ENCODE results near the gene PANK4. TPM values are rescaled to one million over a fixed set of nuclear protein-coding genes. Genes with fewer than 3 reads are reported as not detected.
A peak's percentile ranks its signal among the peaks of the same experiment; 100 is the strongest.
"Not testable (repeated sequence)": the region's sequence is repeated elsewhere in the genome, so short reads cannot be mapped to it uniquely, and the experiment has no call there.

The PANK4 gene
- total and polyA plus RNA-seq, 3 experiments from 2014 or later: 25.0 to 46.3 (median 40.3) TPM

- H3K27me3 Mint-ChIP-seq; CTCF ChIA-PET; H3K9me3 Mint-ChIP-seq; H3K9me3 ChIP-seq (ENCODE audit: low read length); H3K4me3 ChIP-seq (ENCODE audit: low read length); H3K4me1 ChIP-seq (ENCODE audit: insufficient read depth, low read length); H3K27me3 ChIP-seq (ENCODE audit: insufficient read depth, low read length, poor library complexity, severe bottlenecking); DNase-seq; H3K36me3 ChIP-seq (ENCODE audit: insufficient read depth, low read length); H3K4me3 Mint-ChIP-seq; H3K4me1 Mint-ChIP-seq; H3K27ac Mint-ChIP-seq; H3K36me3 Mint-ChIP-seq; H3K27ac ChIP-seq (ENCODE audit: low read depth, low read length): not testable (repeated sequence)
- POLR2A ChIA-PET: interaction anchor here (0.6 kb wide), 1 partner anchor 12 kb away, joined by 3 read pairs; the partner anchor contains the start of gene TNFRSF14
Measured at GRCh38 chr1:2568187-2568816, 41.9 kb upstream of the PANK4 start.

- Histone ChIP-seq H3K27me3 (ENCODE audit: insufficient read depth, low read length, poor library complexity, severe bottlenecking) (no peaks in the 10 kb centered on the region), H3K27ac (ENCODE audit: low read depth, low read length) (no peak overlapping the region), H3K4me1 (ENCODE audit: insufficient read depth, low read length) (no peaks in the 10 kb centered on the region), H3K36me3 (ENCODE audit: insufficient read depth, low read length) (no peaks in the 10 kb centered on the region), H3K4me3 (ENCODE audit: low read length) (no peak overlapping the region), H3K9me3 (ENCODE audit: low read length) (no peaks in the 10 kb centered on the region)
- ChIA-PET CTCF (no interaction called here), POLR2A (no interaction called here)
- H3K4me3 Mint-ChIP-seq: no peak overlapping the region
- no peak overlapping the region for H3K27ac Mint-ChIP-seq
- no peak for DNase-seq
- H3K36me3 Mint-ChIP-seq: peaks cover 0 to 14% (median 0%) of the 10 kb centered on the region in 3 donors
- H3K9me3 Mint-ChIP-seq: peaks cover 0 to 2% (median 0%) of the 10 kb centered on the region in 5 donors
- peaks cover 0 to 6% (median 0%) of the 10 kb centered on the region in 3 donors for H3K4me1 Mint-ChIP-seq
- no peaks in the 10 kb centered on the region for H3K27me3 Mint-ChIP-seq
Measured at GRCh38 chr1:2567083-2567679, 40.8 kb upstream of the PANK4 start.

GRCh38 chr1:2566101-2567045 lies 40.0 kb upstream of the PANK4 start:
- Mint-ChIP-seq H3K4me1 (peaks cover 0 to 8% (median under 1%) of the 10 kb centered on the region in 3 donors), H3K27me3 (peaks cover 0 to under 1% of the 10 kb centered on the region in 2 donors), H3K4me3 (no peak overlapping the region), H3K9me3 (peaks cover 0 to 2% (median 0%) of the 10 kb centered on the region in 5 donors), H3K36me3 (peaks cover 0 to 21% (median 0%) of the 10 kb centered on the region in 3 donors), H3K27ac (no peak overlapping the region)
- no peak overlapping the region for H3K27ac ChIP-seq (ENCODE audit: low read depth, low read length)
- H3K36me3 ChIP-seq (ENCODE audit: insufficient read depth, low read length): no peaks in the 10 kb centered on the region
- no peaks in the 10 kb centered on the region for H3K4me1 ChIP-seq (ENCODE audit: insufficient read depth, low read length)
- CTCF ChIA-PET: no interaction called here
- no peaks in the 10 kb centered on the region for H3K9me3 ChIP-seq (ENCODE audit: low read length)
- H3K27me3 ChIP-seq (ENCODE audit: insufficient read depth, low read length, poor library complexity, severe bottlenecking): no peaks in the 10 kb centered on the region
- POLR2A ChIA-PET: interaction anchor here (1.3 kb wide), 1 partner anchor 12 kb away, joined by 4 read pairs; no protein-coding TSS in a partner anchor
- no peak overlapping the region for H3K4me3 ChIP-seq (ENCODE audit: low read length)
- DNase-seq: no peak

- Histone ChIP-seq H3K4me3 (ENCODE audit: low read length) (no peak overlapping the region), H3K27me3 (ENCODE audit: insufficient read depth, low read length, poor library complexity, severe bottlenecking) (no peaks in the 10 kb centered on the region), H3K9me3 (ENCODE audit: low read length) (no peaks in the 10 kb centered on the region), H3K36me3 (ENCODE audit: insufficient read depth, low read length) (no peaks in the 10 kb centered on the region), H3K27ac (ENCODE audit: low read depth, low read length) (no peak overlapping the region), H3K4me1 (ENCODE audit: insufficient read depth, low read length) (no peaks in the 10 kb centered on the region)
- H3K27ac Mint-ChIP-seq: peak overlapping the region in 2 of 8 donors; percentile 8 to 50
- no peaks in the 10 kb centered on the region for H3K9me3 Mint-ChIP-seq
- H3K27me3 Mint-ChIP-seq: peaks cover 0 to 2% of the 10 kb centered on the region in 2 donors
- POLR2A ChIA-PET: interaction anchor here (1.3 kb wide), 2 partner anchors 13 to 16 kb away, joined by 4 to 5 read pairs; no protein-coding TSS in a partner anchor
- CTCF ChIA-PET: no interaction called here
- H3K4me1 Mint-ChIP-seq: peaks cover 0 to 16% (median 2%) of the 10 kb centered on the region in 3 donors
- H3K36me3 Mint-ChIP-seq: peaks cover 0 to 33% (median 0%) of the 10 kb centered on the region in 3 donors
- DNase-seq: no peak
- no peak overlapping the region for H3K4me3 Mint-ChIP-seq
Measured at GRCh38 chr1:2564815-2565374, 38.5 kb upstream of the PANK4 start.

- Histone ChIP-seq H3K9me3 (ENCODE audit: low read length) (no peaks in the 10 kb centered on the region), H3K36me3 (ENCODE audit: insufficient read depth, low read length) (no peaks in the 10 kb centered on the region), H3K27me3 (ENCODE audit: insufficient read depth, low read length, poor library complexity, severe bottlenecking) (no peaks in the 10 kb centered on the region), H3K27ac (ENCODE audit: low read depth, low read length) (no peak overlapping the region), H3K4me1 (ENCODE audit: insufficient read depth, low read length) (no peaks in the 10 kb centered on the region), H3K4me3 (ENCODE audit: low read length) (no peak overlapping the region)
- ChIA-PET CTCF (no interaction called here), POLR2A (interaction anchor here (1.3 kb wide), 1 partner anchor 16 kb away, joined by 5 read pairs; no protein-coding TSS in a partner anchor)
- Mint-ChIP-seq H3K4me1 (peaks cover 0 to 20% (median 2%) of the 10 kb centered on the region in 3 donors), H3K27ac (peak overlapping the region in 2 of 8 donors; percentile 36 to 56), H3K27me3 (peaks cover 0 to 2% of the 10 kb centered on the region in 2 donors), H3K36me3 (peaks cover 0 to 38% (median 0%) of the 10 kb centered on the region in 3 donors), H3K9me3 (no peaks in the 10 kb centered on the region), H3K4me3 (no peak overlapping the region)
- no peak for DNase-seq
Measured at GRCh38 chr1:2564006-2564814, 37.8 kb upstream of the PANK4 start.

GRCh38 chr1:2563205-2563604 lies 36.8 kb upstream of the PANK4 start:
- no peaks in the 10 kb centered on the region for H3K9me3 Mint-ChIP-seq
- DNase-seq: no peak
- POLR2A ChIA-PET: interaction anchor here (1.5 kb wide), 1 partner anchor 21 kb away, joined by 5 read pairs; no protein-coding TSS in a partner anchor
- Histone ChIP-seq H3K4me1 (ENCODE audit: insufficient read depth, low read length) (peaks cover 6% of the 10 kb centered on the region), H3K27ac (ENCODE audit: low read depth, low read length) (no peak overlapping the region), H3K9me3 (ENCODE audit: low read length) (no peaks in the 10 kb centered on the region), H3K27me3 (ENCODE audit: insufficient read depth, low read length, poor library complexity, severe bottlenecking) (no peaks in the 10 kb centered on the region), H3K4me3 (ENCODE audit: low read length) (no peak overlapping the region), H3K36me3 (ENCODE audit: insufficient read depth, low read length) (no peaks in the 10 kb centered on the region)
- no peak overlapping the region for H3K4me3 Mint-ChIP-seq
- CTCF ChIA-PET: no interaction called here
- H3K27ac Mint-ChIP-seq: peak overlapping the region in 1 of 8 donors; percentile 47
- H3K27me3 Mint-ChIP-seq: peaks cover 0 to 2% of the 10 kb centered on the region in 2 donors
- peaks cover 0 to 46% (median 0%) of the 10 kb centered on the region in 3 donors for H3K36me3 Mint-ChIP-seq
- peaks cover 5 to 27% (median 6%) of the 10 kb centered on the region in 3 donors for H3K4me1 Mint-ChIP-seq

Data from CD8-positive, alpha-beta memory T cell (primary cell).